HEK293T (cell line): Measurements from ENCODE around the gene GRAMD4.

Experiments used
- CTCF ChIA-PET: fragments of 350-600 bp; formaldehyde crosslinking; extraction: SDS; loops from one replicate; lab custom pipeline; 2021; ENCODE audit warnings: antibody characterized with exemption, inconsistent platforms; lab: Yijun Ruan, JAX
- POLR2A ChIA-PET: fragments of 350-600 bp; formaldehyde crosslinking; extraction: SDS; loops from one replicate; lab custom pipeline; 2020; ENCODE audit warnings: antibody characterized with exemption, inconsistent platforms; lab: Yijun Ruan, JAX
- DNase-seq: peaks from one replicate; pipeline ENCODE4 v3.0.0; 2012; ENCODE audit warnings: mixed read lengths; ENCODE audit errors: extremely low spot score
- ARNT ChIP-seq: fragments of 450-650 bp; IDR thresholded peaks from 2 replicates; pipeline ENCODE4 v1.6.1; 2017; ENCODE audit warnings: mild to moderate bottlenecking
- BHLHE40 ChIP-seq: fragments of 450-650 bp; IDR thresholded peaks from 2 replicates; pipeline ENCODE4 v1.6.1; 2016; ENCODE audit warnings: mild to moderate bottlenecking, moderate library complexity, borderline replicate concordance
- CTBP1 ChIP-seq: fragments of 450-650 bp; IDR thresholded peaks from 2 replicates; pipeline ENCODE4 v1.6.1; 2016; ENCODE audit warnings: borderline replicate concordance
- ELF4 ChIP-seq: fragments of 450-650 bp; IDR thresholded peaks from 2 replicates; pipeline ENCODE4 v1.6.1; 2017; ENCODE audit warnings: antibody characterized with exemption
- FOXA1 ChIP-seq: fragments of 450-650 bp; IDR thresholded peaks from 2 replicates; pipeline ENCODE4 v1.6.1; 2016; ENCODE audit warnings: mild to moderate bottlenecking
- FOXK2 ChIP-seq: fragments of 450-650 bp; IDR thresholded peaks from 2 replicates; pipeline ENCODE4 v1.6.1; 2016; ENCODE audit warnings: mild to moderate bottlenecking
- FOXM1 ChIP-seq: fragments of 450-650 bp; IDR thresholded peaks from 2 replicates; pipeline ENCODE4 v1.6.1; 2017; ENCODE audit warnings: mild to moderate bottlenecking, borderline replicate concordance
- HDGF ChIP-seq: fragments of 450-650 bp; IDR thresholded peaks from 2 replicates; pipeline ENCODE4 v1.6.1; 2017; ENCODE audit warnings: antibody characterized with exemption, borderline replicate concordance
- L3MBTL2 ChIP-seq: fragments of 450-650 bp; conservative IDR thresholded peaks from 2 replicates; pipeline ENCODE4 v1.6.1; 2016; ENCODE audit warnings: mild to moderate bottlenecking
- LEF1 ChIP-seq: fragments of 450-650 bp; IDR thresholded peaks from 2 replicates; pipeline ENCODE4 v1.6.1; 2017; ENCODE audit warnings: mild to moderate bottlenecking, borderline replicate concordance
- NFRKB ChIP-seq: fragments of 450-650 bp; IDR thresholded peaks from 2 replicates; pipeline ENCODE4 v1.6.1; 2016; ENCODE audit warnings: mild to moderate bottlenecking, moderate library complexity
- SP1 ChIP-seq: fragments of 450-650 bp; IDR thresholded peaks from 2 replicates; pipeline ENCODE4 v1.6.1; 2017
- SUZ12 ChIP-seq: fragments of 450-650 bp; IDR thresholded peaks from 2 replicates; pipeline ENCODE4 v1.6.1; 2016; ENCODE audit warnings: mild to moderate bottlenecking
- TARDBP ChIP-seq: fragments of 450-650 bp; IDR thresholded peaks from 2 replicates; pipeline ENCODE4 v1.6.1; 2016
- ZNF384 ChIP-seq: fragments of 450-650 bp; IDR thresholded peaks from 2 replicates; pipeline ENCODE4 v1.6.1; 2016
- TF ChIP-seq, protein P1 (sequence below): fragments of 450-650 bp; IDR thresholded peaks from 2 replicates; pipeline ENCODE4 v1.6.1; 2016

GRAMD4 gene

GRCh38 chr22:46587492-46588278, 32.5 kb upstream of the GRAMD4 start:
- ChIA-PET CTCF (interaction anchor here (0.8 kb wide), 1 partner anchor 24 kb away, joined by 3 read pairs; no protein-coding TSS in a partner anchor), POLR2A (no interaction called here)
- DNase-seq = no peak
- no peak for TF ChIP-seq FOXK2

- POLR2A ChIA-PET = interaction anchor here (1.4 kb wide), 1 partner anchor 10 kb away, joined by 5 read pairs; no protein-coding TSS in a partner anchor
- CTCF ChIA-PET = interaction anchor here (0.8 kb wide), 1 partner anchor 25 kb away, joined by 3 read pairs; no protein-coding TSS in a partner anchor
- DNase-seq = no peak
- TF ChIP-seq LEF1 = no peak
- TF ChIP-seq ELF4 = no peak
- TF ChIP-seq ARNT = no peak
- TF ChIP-seq CTBP1 = no peak
- TF ChIP-seq NFRKB = no peak
- no peak for TF ChIP-seq ZNF384
- TF ChIP-seq TARDBP = no peak
- no peak for TF ChIP-seq FOXA1
- TF ChIP-seq L3MBTL2 = no peak
Observed at GRCh38 chr22:46588279-46589140, 31.7 kb upstream of the GRAMD4 start.

- ChIA-PET POLR2A (interaction anchor here (1.4 kb wide), 1 partner anchor 10 kb away, joined by 5 read pairs; no protein-coding TSS in a partner anchor), CTCF (no interaction called here)
- no peak for TF ChIP-seq NFRKB
- TF ChIP-seq ARNT = no peak
- no peak for TF ChIP-seq FOXM1
- TF ChIP-seq ELF4 = no peak
- TF ChIP-seq, protein P1, sequence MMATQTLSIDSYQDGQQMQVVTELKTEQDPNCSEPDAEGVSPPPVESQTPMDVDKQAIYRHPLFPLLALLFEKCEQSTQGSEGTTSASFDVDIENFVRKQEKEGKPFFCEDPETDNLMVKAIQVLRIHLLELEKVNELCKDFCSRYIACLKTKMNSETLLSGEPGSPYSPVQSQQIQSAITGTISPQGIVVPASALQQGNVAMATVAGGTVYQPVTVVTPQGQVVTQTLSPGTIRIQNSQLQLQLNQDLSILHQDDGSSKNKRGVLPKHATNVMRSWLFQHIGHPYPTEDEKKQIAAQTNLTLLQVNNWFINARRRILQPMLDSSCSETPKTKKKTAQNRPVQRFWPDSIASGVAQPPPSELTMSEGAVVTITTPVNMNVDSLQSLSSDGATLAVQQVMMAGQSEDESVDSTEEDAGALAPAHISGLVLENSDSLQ = no peak
- DNase-seq = no peak
Observed at GRCh38 chr22:46589141-46589748, 30.9 kb upstream of the GRAMD4 start.

- ChIA-PET POLR2A (interaction anchor here (1.0 to 1.4 kb wide), 2 partner anchors 9 to 10 kb away, joined by 3 to 5 read pairs; no protein-coding TSS in a partner anchor), CTCF (no interaction called here)
- no peak for DNase-seq
- TF ChIP-seq FOXK2 (no peak), CTBP1 (no peak), ELF4 (no peak), ARNT (no peak), BHLHE40 (no peak), TARDBP (no peak), NFRKB (no peak), HDGF (no peak)
- TF ChIP-seq, protein P1 = no peak
Observed at GRCh38 chr22:46589871-46590271, 30.3 kb upstream of the GRAMD4 start.

DNA sequence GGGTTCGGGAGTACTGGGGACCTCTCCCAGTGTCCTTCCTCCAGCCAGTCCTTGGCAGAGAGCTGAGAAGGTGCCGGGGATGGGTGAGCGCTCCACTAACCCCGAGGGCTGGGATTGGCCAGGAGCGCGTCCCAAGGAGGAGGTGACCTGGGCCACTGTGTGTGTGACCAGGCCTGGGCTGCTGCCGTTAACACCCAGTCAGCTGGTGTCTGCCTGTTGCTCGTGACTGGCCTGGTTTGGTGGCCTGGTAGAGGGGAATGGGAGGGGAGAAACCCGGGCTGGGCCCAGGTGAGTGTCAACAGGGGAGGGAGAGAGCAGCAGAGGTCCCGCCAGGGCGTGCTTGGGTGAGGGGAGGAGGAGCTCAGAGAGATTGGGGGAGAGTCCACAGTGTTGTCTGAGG, 29.9 kb upstream of the GRAMD4 start:
- ChIA-PET CTCF (no interaction called here), POLR2A (interaction anchor here (1.0 kb wide), 2 partner anchors 9 to 15 kb away, joined by 3 read pairs; no protein-coding TSS in a partner anchor)
- TF ChIP-seq HDGF (no peak), NFRKB (no peak), FOXA1 (no peak), ZNF384 (no peak), BHLHE40 (no peak), ARNT (no peak), FOXM1 (no peak), LEF1 (no peak), L3MBTL2 (no peak), FOXK2 (no peak), SP1 (no peak), CTBP1 (no peak), TARDBP (no peak), ELF4 (no peak), SUZ12 (no peak)
- TF ChIP-seq, protein P1 = no peak
- DNase-seq = no peak

GRCh38 chr22:46591930-46592329, 28.3 kb upstream of the GRAMD4 start:
- TF ChIP-seq ZNF384 = no peak
- TF ChIP-seq NFRKB = no peak
- ChIA-PET CTCF (no interaction called here), POLR2A (no interaction called here)
- no peak for DNase-seq
